Measurements from ENCODE around the gene MPZL1.

Gene MPZL1

GRCh38 chr1:167683641-167684502 lies 37.9 kb upstream of the MPZL1 start:
- H3K4me1 Mint-ChIP-seq: peaks cover 27% of the 10 kb centered on the region
- H3K36me3 Mint-ChIP-seq: peaks cover 33% of the 10 kb centered on the region
- H3K27ac Mint-ChIP-seq: no peak overlapping the region
- no peaks in the 10 kb centered on the region for H3K27me3 Mint-ChIP-seq
- DNase-seq (ENCODE audit: low spot score in 2 of 2) (no peak), ATAC-seq (ENCODE audit: low read depth) (no peak)
- H3K9me3 Mint-ChIP-seq: no peaks in the 10 kb centered on the region
- H3K4me3 Mint-ChIP-seq: no peak overlapping the region

GRCh38 chr1:167685844-167686243 lies 35.9 kb upstream of the MPZL1 start:
- no peaks in the 10 kb centered on the region for H3K9me3 Mint-ChIP-seq
- H3K4me3 Mint-ChIP-seq: no peak overlapping the region
- peaks cover 27% of the 10 kb centered on the region for H3K4me1 Mint-ChIP-seq
- DNase-seq (ENCODE audit: low spot score in 2 of 2) (no peak), ATAC-seq (ENCODE audit: low read depth) (no peak)
- H3K27me3 Mint-ChIP-seq: no peaks in the 10 kb centered on the region
- peaks cover 40% of the 10 kb centered on the region for H3K36me3 Mint-ChIP-seq
- H3K27ac Mint-ChIP-seq: no peak overlapping the region

- H3K27ac Mint-ChIP-seq: no peak overlapping the region
- ATAC-seq (ENCODE audit: low read depth) (peak; percentile 80), DNase-seq (ENCODE audit: low spot score in 2 of 2) (peak; percentile 85 to 87)
- H3K4me3 Mint-ChIP-seq: no peak overlapping the region
- peaks cover 44% of the 10 kb centered on the region for H3K36me3 Mint-ChIP-seq
- no peaks in the 10 kb centered on the region for H3K27me3 Mint-ChIP-seq
- peaks cover 26% of the 10 kb centered on the region for H3K4me1 Mint-ChIP-seq
- no peaks in the 10 kb centered on the region for H3K9me3 Mint-ChIP-seq
These were observed 33.8 kb upstream of the MPZL1 start for GRCh38 chr1:167687919-167688519.

- Mint-ChIP-seq H3K9me3 (no peaks in the 10 kb centered on the region), H3K4me3 (no peak overlapping the region), H3K27me3 (no peaks in the 10 kb centered on the region), H3K27ac (no peak overlapping the region), H3K4me1 (peaks cover 24% of the 10 kb centered on the region), H3K36me3 (peaks cover 47% of the 10 kb centered on the region)
- DNase-seq (ENCODE audit: low spot score in 2 of 2) (no peak), ATAC-seq (ENCODE audit: low read depth) (no peak)
These were observed 32.2 kb upstream of the MPZL1 start for GRCh38 chr1:167689567-167689920.

GRCh38 chr1:167690053-167690452 lies 31.7 kb upstream of the MPZL1 start:
- H3K36me3 Mint-ChIP-seq: peaks cover 49% of the 10 kb centered on the region
- no peak overlapping the region for H3K4me3 Mint-ChIP-seq
- no peak for DNase-seq (ENCODE audit: low spot score in 2 of 2)
- peaks cover 21% of the 10 kb centered on the region for H3K4me1 Mint-ChIP-seq
- no peak overlapping the region for H3K27ac Mint-ChIP-seq
- no peaks in the 10 kb centered on the region for H3K9me3 Mint-ChIP-seq
- no peak for ATAC-seq (ENCODE audit: low read depth)
- no peaks in the 10 kb centered on the region for H3K27me3 Mint-ChIP-seq

- H3K4me1 Mint-ChIP-seq: peaks cover 7% of the 10 kb centered on the region
- H3K36me3 Mint-ChIP-seq: peaks cover 54% of the 10 kb centered on the region
- H3K27ac Mint-ChIP-seq: no peak overlapping the region
- no peak overlapping the region for H3K4me3 Mint-ChIP-seq
- H3K27me3 Mint-ChIP-seq: no peaks in the 10 kb centered on the region
- DNase-seq (ENCODE audit: low spot score in 2 of 2) (no peak), ATAC-seq (ENCODE audit: low read depth) (no peak)
- no peaks in the 10 kb centered on the region for H3K9me3 Mint-ChIP-seq
These were observed 28.2 kb upstream of the MPZL1 start for GRCh38 chr1:167693425-167694045.

- ATAC-seq (ENCODE audit: low read depth): no peak
- H3K9me3 Mint-ChIP-seq: no peaks in the 10 kb centered on the region
These were observed 27.1 kb upstream of the MPZL1 start for GRCh38 chr1:167694691-167695090.

GRCh38 chr1:167695147-167695546 lies 26.6 kb upstream of the MPZL1 start:
- Mint-ChIP-seq H3K4me3 (no peak overlapping the region), H3K27me3 (no peaks in the 10 kb centered on the region), H3K9me3 (no peaks in the 10 kb centered on the region), H3K4me1 (peaks cover 11% of the 10 kb centered on the region), H3K36me3 (peaks cover 57% of the 10 kb centered on the region), H3K27ac (peak overlapping the region; percentile 8)
- DNase-seq (ENCODE audit: low spot score in 2 of 2) (no peak), ATAC-seq (ENCODE audit: low read depth) (no peak)

More at GRCh38 chr1:167694691-167695090, 27.1 kb upstream of the MPZL1 start:
- peaks cover 9% of the 10 kb centered on the region for H3K4me1 Mint-ChIP-seq
- no peak for DNase-seq (ENCODE audit: low spot score in 2 of 2)
- H3K27ac Mint-ChIP-seq: peak overlapping the region; percentile 8
- peaks cover 57% of the 10 kb centered on the region for H3K36me3 Mint-ChIP-seq
- H3K27me3 Mint-ChIP-seq: no peaks in the 10 kb centered on the region
- no peak overlapping the region for H3K4me3 Mint-ChIP-seq

GRCh38 chr1:167695756-167696561 lies 25.8 kb upstream of the MPZL1 start:
- no peak for DNase-seq (ENCODE audit: low spot score in 2 of 2)
- Mint-ChIP-seq H3K27me3 (no peaks in the 10 kb centered on the region), H3K4me3 (no peak overlapping the region), H3K4me1 (peaks cover 11% of the 10 kb centered on the region), H3K9me3 (no peaks in the 10 kb centered on the region), H3K36me3 (peaks cover 54% of the 10 kb centered on the region), H3K27ac (no peak overlapping the region)
- no peak for ATAC-seq (ENCODE audit: low read depth)

- Mint-ChIP-seq H3K9me3 (no peaks in the 10 kb centered on the region), H3K27me3 (no peaks in the 10 kb centered on the region), H3K4me1 (peaks cover 7% of the 10 kb centered on the region), H3K4me3 (no peak overlapping the region), H3K27ac (peak overlapping the region; percentile 82), H3K36me3 (peaks cover 52% of the 10 kb centered on the region)
- DNase-seq (ENCODE audit: low spot score in 2 of 2) (no peak), ATAC-seq (ENCODE audit: low read depth) (no peak)
These were observed 24.1 kb upstream of the MPZL1 start for GRCh38 chr1:167697667-167698141.

GRCh38 chr1:167698313-167698712 lies 23.5 kb upstream of the MPZL1 start:
- ATAC-seq (ENCODE audit: low read depth) (no peak), DNase-seq (ENCODE audit: low spot score in 2 of 2) (no peak)
- no peaks in the 10 kb centered on the region for H3K9me3 Mint-ChIP-seq
- no peak overlapping the region for H3K27ac Mint-ChIP-seq
- H3K36me3 Mint-ChIP-seq: peaks cover 53% of the 10 kb centered on the region
- H3K4me3 Mint-ChIP-seq: no peak overlapping the region
- H3K27me3 Mint-ChIP-seq: no peaks in the 10 kb centered on the region
- H3K4me1 Mint-ChIP-seq: peaks cover 10% of the 10 kb centered on the region

- no peak overlapping the region for H3K27ac Mint-ChIP-seq
- H3K36me3 Mint-ChIP-seq: peaks cover 54% of the 10 kb centered on the region
- H3K4me3 Mint-ChIP-seq: no peak overlapping the region
- H3K4me1 Mint-ChIP-seq: peaks cover 32% of the 10 kb centered on the region
- ATAC-seq (ENCODE audit: low read depth): no peak
- DNase-seq (ENCODE audit: low spot score in 2 of 2): no peak
- no peaks in the 10 kb centered on the region for H3K9me3 Mint-ChIP-seq
- no peaks in the 10 kb centered on the region for H3K27me3 Mint-ChIP-seq
These were observed 20.3 kb upstream of the MPZL1 start for GRCh38 chr1:167701510-167701909.

GRCh38 chr1:167703557-167703956 lies 18.2 kb upstream of the MPZL1 start:
- H3K27me3 Mint-ChIP-seq: no peaks in the 10 kb centered on the region
- H3K4me1 Mint-ChIP-seq: peaks cover 49% of the 10 kb centered on the region
- no peak overlapping the region for H3K4me3 Mint-ChIP-seq

GRCh38 chr1:167704715-167705114 lies 17.1 kb upstream of the MPZL1 start:
- no peak overlapping the region for H3K4me3 Mint-ChIP-seq
- ATAC-seq (ENCODE audit: low read depth) (no peak), DNase-seq (ENCODE audit: low spot score in 2 of 2) (no peak)
- H3K9me3 Mint-ChIP-seq: no peaks in the 10 kb centered on the region
- peak overlapping the region; percentile 23 for H3K27ac Mint-ChIP-seq
- no peaks in the 10 kb centered on the region for H3K27me3 Mint-ChIP-seq
- peaks cover 52% of the 10 kb centered on the region for H3K4me1 Mint-ChIP-seq
- H3K36me3 Mint-ChIP-seq: peaks cover 33% of the 10 kb centered on the region

More at GRCh38 chr1:167703557-167703956, 18.2 kb upstream of the MPZL1 start:
- H3K27ac Mint-ChIP-seq: peak overlapping the region; percentile 23
- no peaks in the 10 kb centered on the region for H3K9me3 Mint-ChIP-seq
- ATAC-seq (ENCODE audit: low read depth) (no peak), DNase-seq (ENCODE audit: low spot score in 2 of 2) (no peak)
- H3K36me3 Mint-ChIP-seq: peaks cover 42% of the 10 kb centered on the region

All from memory B cell (primary cell).